ENCODE measurements around the gene CRACDL.
"Not testable (repeated sequence)": the region's sequence is repeated elsewhere in the genome, so short reads cannot be mapped to it uniquely, and the experiment has no call there.

Gene CRACDL

GRCh38 chr2:98903767-98904485 lies 32.1 kb downstream of the CRACDL start:
- no peak for DNase-seq

- no peak for DNase-seq
Observed at GRCh38 chr2:98903064-98903355, 33.0 kb downstream of the CRACDL start.

GRCh38 chr2:98902209-98903063 lies 33.6 kb downstream of the CRACDL start:
- no peak for DNase-seq

- DNase-seq: no peak
Observed at GRCh38 chr2:98901702-98902101, 34.3 kb downstream of the CRACDL start.

GRCh38 chr2:98901291-98901690 lies 34.7 kb downstream of the CRACDL start:
- DNase-seq: no peak

GRCh38 chr2:98900721-98901120 lies 35.3 kb downstream of the CRACDL start:
- no peak for DNase-seq

GRCh38 chr2:98899703-98900078 lies 36.3 kb downstream of the CRACDL start:
- not testable (repeated sequence) for DNase-seq

- no peak for DNase-seq
Observed at GRCh38 chr2:98899041-98899702, 36.9 kb downstream of the CRACDL start.

GRCh38 chr2:98898423-98898841 lies 37.6 kb downstream of the CRACDL start:
- DNase-seq: no peak

- DNase-seq: no peak
Observed at GRCh38 chr2:98897746-98898145, 38.3 kb downstream of the CRACDL start.

GRCh38 chr2:98896944-98897343 lies 39.1 kb downstream of the CRACDL start:
- no peak for DNase-seq

GRCh38 chr2:98896416-98896815 lies 39.6 kb downstream of the CRACDL start:
- DNase-seq: no peak

- DNase-seq: no peak
Observed at GRCh38 chr2:98895901-98896300, 40.1 kb downstream of the CRACDL start.

- DNase-seq: no peak
Observed at GRCh38 chr2:98895221-98895620, 40.8 kb downstream of the CRACDL start.

GRCh38 chr2:98894331-98895000 lies 41.6 kb downstream of the CRACDL start:
- no peak for DNase-seq

- DNase-seq: no peak
Observed at GRCh38 chr2:98893911-98894321, 42.1 kb downstream of the CRACDL start.

- no peak for DNase-seq
Observed at GRCh38 chr2:98892871-98893270, 43.2 kb downstream of the CRACDL start.

GRCh38 chr2:98891591-98891990 lies 44.4 kb downstream of the CRACDL start:
- no peak for DNase-seq

GRCh38 chr2:98886066-98886554 lies 49.9 kb downstream of the CRACDL start:
- no peak for DNase-seq

GRCh38 chr2:98884658-98885057 lies 51.4 kb downstream of the CRACDL start:
- DNase-seq: no peak

- no peak for DNase-seq
Observed at GRCh38 chr2:98883780-98884211, 52.2 kb downstream of the CRACDL start.

- no peak for DNase-seq
Observed at GRCh38 chr2:98882971-98883779, 52.9 kb downstream of the CRACDL start.

Measured in CD4-positive, alpha-beta T cell treated with Interleukin-21 for 1 hour (primary cell).